H1 (cell line): ENCODE measurements around the gene NDUFB8. TPM values are rescaled to one million over a fixed set of nuclear protein-coding genes. Genes with fewer than 3 reads are reported as not detected.

Source experiments
- CTCF ChIA-PET: fragments of 300-600 bp; sonication (Branson Sonifier 250); formaldehyde crosslinking; loops from one replicate; lab custom pipeline; 2021; ENCODE audit not compliant: partially characterized antibody; lab: Charles Lee
- POLR2A ChIA-PET: fragments of 300-600 bp; sonication (Branson Sonifier 250); formaldehyde crosslinking; loops from one replicate; lab custom pipeline; 2021; ENCODE audit warnings: inconsistent platforms; ENCODE audit not compliant: partially characterized antibody; lab: Charles Lee
- DNase-seq, 2 experiments: peaks; one replicate each; pipeline versions ENCODE4 v3.0.0 to v3.0.0-alpha.2; 2010 to 2022; ENCODE audit warnings: low spot score in 2 of 2, low read depth in 1 of 2, mixed read lengths in 1 of 2
- FAIRE-seq: peaks from 2 replicates; lab custom pipeline; 2011; peaks lifted over from hg19 to GRCh38; lab: Jason Lieb, UNC
- H2AFZ ChIP-seq: 2 replicates; pipeline ENCODE4 v1.8.1; 2012; ENCODE audit warnings: low read length, inconsistent platforms
- H2AK5ac ChIP-seq: 2 replicates; pipeline ENCODE4 v1.6.1; 2013; ENCODE audit warnings: low read depth, low read length
- H2BK120ac ChIP-seq: replicated peaks from 2 replicates; pipeline ENCODE3; 2013; ENCODE audit warnings: low read depth, low read length, inconsistent platforms
- H2BK12ac ChIP-seq: 2 replicates; pipeline ENCODE4 v1.6.1; 2013; ENCODE audit warnings: low read depth, low read length
- H2BK15ac ChIP-seq: 2 replicates; pipeline ENCODE4 v1.6.1; 2013; ENCODE audit warnings: low read length
- H2BK20ac ChIP-seq: 2 replicates; pipeline ENCODE4 v1.6.1; 2013; ENCODE audit warnings: low read length
- H2BK5ac ChIP-seq: 2 replicates; pipeline ENCODE4 v1.6.1; 2013; ENCODE audit warnings: low read depth, low read length
- H3K14ac ChIP-seq: 2 replicates; pipeline ENCODE4 v1.6.1; 2013; ENCODE audit warnings: inconsistent platforms; ENCODE audit not compliant: insufficient read length
- H3K18ac ChIP-seq: 2 replicates; pipeline ENCODE4 v1.6.1; 2013; ENCODE audit warnings: low read length; ENCODE audit errors: extremely low read depth
- H3K23ac ChIP-seq: 2 replicates; pipeline ENCODE4 v1.6.1; 2013; ENCODE audit warnings: inconsistent platforms; ENCODE audit not compliant: insufficient read length
- H3K23me2 ChIP-seq: 2 replicates; pipeline ENCODE4 v1.6.1; 2013; ENCODE audit warnings: low read depth, low read length
- H3K27ac ChIP-seq: 2 replicates; pipeline ENCODE4 v1.6.1; 2011; ENCODE audit warnings: low read depth, low read length, inconsistent platforms
- H3K27me3 ChIP-seq, 4 experiments: replicated peaks in 1 of 4; 1 replicate in 1 of 4; 2 replicates in 3 of 4; pipeline versions ENCODE4 v1.6.1 to v1.8.1; 2011 to 2013; ENCODE audit warnings: low read length in 3 of 4, mild to moderate bottlenecking in 3 of 4, inconsistent platforms in 2 of 4, mixed read lengths in 2 of 4, moderate library complexity in 1 of 4; ENCODE audit not compliant: control insufficient read depth in 3 of 4, insufficient read depth in 3 of 4; ENCODE audit errors: extremely low read depth in 1 of 4
- H3K36me3 ChIP-seq, 4 experiments: 2 replicates each; pipeline versions ENCODE4 v1.6.1 to v1.8.1; 2011 to 2013; ENCODE audit warnings: mild to moderate bottlenecking in 4 of 4, low read length in 3 of 4, moderate library complexity in 2 of 4, control low read depth in 1 of 4, inconsistent platforms in 1 of 4; ENCODE audit not compliant: insufficient read depth in 4 of 4, control insufficient read depth in 2 of 4
- H3K4ac ChIP-seq: replicated peaks from 2 replicates; pipeline ENCODE3; 2013; ENCODE audit warnings: low read length, low read depth, mixed read lengths, inconsistent platforms; ENCODE audit not compliant: insufficient read length
- H3K4me1 ChIP-seq, 4 experiments: replicated peaks in 1 of 4; 1 replicate in 1 of 4; 2 replicates in 3 of 4; pipeline versions ENCODE4 v1.6.1 to v1.8.1; 2011 to 2013; ENCODE audit warnings: low read length in 3 of 4, inconsistent platforms in 2 of 4, mixed read lengths in 1 of 4; ENCODE audit not compliant: insufficient read depth in 4 of 4, control insufficient read depth in 3 of 4
- H3K4me2 ChIP-seq, 2 experiments: 2 replicates each; pipeline versions ENCODE4 v1.6.1 to v1.8.1; 2011 to 2013; ENCODE audit warnings: low read depth in 2 of 2, low read length in 2 of 2, control low read depth in 1 of 2, inconsistent platforms in 1 of 2, mild to moderate bottlenecking in 1 of 2; ENCODE audit not compliant: insufficient read depth in 1 of 2
- H3K4me3 ChIP-seq, 4 experiments: fragments of 200-600, 300-600 bp in 1 of 4; sonication (generic), shearing (Covaris generic), sonication (Bioruptor Twin) in 1 of 4; 2 replicates each; pipeline versions ENCODE4 v1.5.1 to v1.8.1; 2011 to 2016; ENCODE audit warnings: low read length in 4 of 4, low read depth in 3 of 4, control low read depth in 2 of 4, inconsistent platforms in 2 of 4, mild to moderate bottlenecking in 2 of 4, mixed read lengths in 1 of 4, moderate library complexity in 1 of 4; ENCODE audit not compliant: insufficient read depth in 2 of 4; ENCODE audit errors: extremely low read depth in 1 of 4
- H3K56ac ChIP-seq: replicated peaks from 2 replicates; pipeline ENCODE3; 2013; ENCODE audit warnings: low read depth, mild to moderate bottlenecking, mixed read lengths, low read length, inconsistent platforms; ENCODE audit not compliant: insufficient read length
- H3K79me1 ChIP-seq: 2 replicates; pipeline ENCODE4 v1.6.1; 2013; ENCODE audit warnings: low read depth, low read length, control low read depth
- H3K79me2 ChIP-seq, 2 experiments: 2 replicates each; pipeline versions ENCODE4 v1.6.1 to v1.8.1; 2012 to 2013; ENCODE audit warnings: low read length in 2 of 2, mild to moderate bottlenecking in 2 of 2, inconsistent platforms in 1 of 2; ENCODE audit not compliant: insufficient read depth in 2 of 2, control insufficient read depth in 1 of 2
- H3K9ac ChIP-seq, 4 experiments: replicated peaks in 1 of 4; 1 replicate in 1 of 4; 2 replicates in 3 of 4; pipeline versions ENCODE4 v1.6.1 to v1.8.1; 2011 to 2013; ENCODE audit warnings: low read depth in 3 of 4, low read length in 3 of 4, control low read depth in 2 of 4, mild to moderate bottlenecking in 2 of 4, moderate library complexity in 2 of 4, inconsistent platforms in 1 of 4; ENCODE audit errors: extremely low read depth in 1 of 4
- H3K9me3 ChIP-seq, 2 experiments: 2 replicates each; pipeline versions ENCODE4 v1.6.1 to v1.8.1; 2012 to 2013; ENCODE audit warnings: mild to moderate bottlenecking in 2 of 2, moderate library complexity in 2 of 2, control low read depth in 1 of 2, inconsistent platforms in 1 of 2, low read depth in 1 of 2, low read length in 1 of 2, mixed read lengths in 1 of 2; ENCODE audit not compliant: insufficient read depth in 2 of 2
- H4K20me1 ChIP-seq, 2 experiments: replicated peaks in 1 of 2; 2 replicates each; pipeline versions ENCODE3 to v1.8.1; 2011 to 2013; ENCODE audit warnings: inconsistent platforms in 2 of 2, low read length in 2 of 2, mild to moderate bottlenecking in 1 of 2; ENCODE audit not compliant: insufficient read depth in 2 of 2, control insufficient read depth in 1 of 2
- H4K5ac ChIP-seq: 2 replicates; pipeline ENCODE4 v1.6.1; 2013; ENCODE audit warnings: low read length, low read depth, mixed read lengths, inconsistent platforms; ENCODE audit not compliant: insufficient read length
- H4K8ac ChIP-seq: 2 replicates; pipeline ENCODE4 v1.8.0; 2013; ENCODE audit warnings: mild to moderate bottlenecking, moderate library complexity, low read length, inconsistent platforms; ENCODE audit not compliant: insufficient read depth; ENCODE audit errors: extremely low read depth
- H4K91ac ChIP-seq: replicated peaks from 2 replicates; pipeline ENCODE3; 2013; ENCODE audit warnings: low read length, mixed read lengths, inconsistent platforms; ENCODE audit not compliant: insufficient read length
- WGBS, 2 experiments: shearing (Covaris generic) in 1 of 2; methylation state at CpG; one replicate each; pipeline versions ENCODE4 v1.1.6 to v1.1.7; 2013 to 2015; ENCODE audit warnings: low lambda C conversion rate in 2 of 2, mixed read lengths in 2 of 2, inconsistent platforms in 1 of 2, low coverage in 1 of 2, missing lambda C conversion rate in 1 of 2; ENCODE audit not compliant: insufficient replicate concordance in 2 of 2, insufficient coverage in 1 of 2, insufficient read length in 1 of 2; ENCODE audit errors: extremely low coverage in 1 of 2, missing lambda C conversion rate in 1 of 2; 5-methylcytosine and 5-hydroxymethylcytosine counted together
- polyA plus RNA-seq, 7 experiments: library from polyadenylated mRNA; depleted of rRNA in 3 of 7; stranded (reverse) in 5 of 7; unstranded in 2 of 7; fragments of >200 nt in 5 of 7; fragments of 200-250 nt in 2 of 7; gene quantifications; 1 replicate in 5 of 7; 2 replicates in 1 of 7; 4 replicates in 1 of 7; pipeline versions ENCODE4 v1.2.1 to v1.2.3, GENCODE V29; 2011 to 2013; ENCODE audit warnings: missing spikeins in 2 of 7, mixed read lengths in 2 of 7
- total RNA-seq: library from RNA; stranded (reverse); fragmentation: NEBNext Ultra II Directional; extraction: Animal tissue kit (Norgen Biotek cat#: 25700); gene quantifications from 2 replicates; pipeline ENCODE4 v1.2.1, GENCODE V29; 2021

Gene NDUFB8
- total and polyA plus RNA-seq, 2 of the 8 experiments (the other 6 are each of a cell fraction or from before 2014, with no cell fraction given): 175 to 455 TPM

GRCh38 chr10:100551738-100552137 lies 22.1 kb upstream of the NDUFB8 start:
- CTCF ChIA-PET: interaction anchor here (0.9 to 7.2 kb wide), 7 partner anchors 10 to 337 kb away, joined by 3 to 57 read pairs (median 7); no protein-coding TSS in a partner anchor
- peaks cover 3% of the 10 kb centered on the region; the same call in 1 of the 2 replicates for H3K79me1 ChIP-seq
- H2BK120ac ChIP-seq: no peak overlapping the region
- no peak overlapping the region for H4K8ac ChIP-seq
- no peak overlapping the region for H3K23ac ChIP-seq
- no peak overlapping the region for H2BK12ac ChIP-seq
- H3K79me2 ChIP-seq: no peaks in the 10 kb centered on the region
- DNase-seq (no peak), FAIRE-seq (no peak)
- H3K9me3 ChIP-seq: no peaks in the 10 kb centered on the region
- H3K56ac ChIP-seq: no peak overlapping the region
- no peak overlapping the region for H2BK20ac ChIP-seq
- WGBS, 2 experiments: 93% methylated on average over 5 of the region's 5 CpGs; no CpG with 5 or more reads in 1 of the 2 experiments
- H3K23me2 ChIP-seq: no peaks in the 10 kb centered on the region
- H3K4me1 ChIP-seq: no peaks in the 10 kb centered on the region
- no peak overlapping the region for H2BK15ac ChIP-seq
- POLR2A ChIA-PET: interaction anchor here (1.0 to 6.2 kb wide), 5 partner anchors 8 to 18 kb away, joined by 4 to 41 read pairs (median 21); no protein-coding TSS in a partner anchor
- H3K14ac ChIP-seq: no peak overlapping the region
- no peak overlapping the region for H4K91ac ChIP-seq
- H3K4ac ChIP-seq: no peak overlapping the region
- no peak overlapping the region for H3K9ac ChIP-seq
- no peak overlapping the region for H4K5ac ChIP-seq
- no peak overlapping the region for H3K4me3 ChIP-seq
- H2AFZ ChIP-seq: no peak overlapping the region
- peaks cover 17 to 42% (median 37%) of the 10 kb centered on the region in 4 experiments; a peak in 7 of 8 replicates for H3K36me3 ChIP-seq
- no peak overlapping the region for H2BK5ac ChIP-seq
- no peaks in the 10 kb centered on the region for H3K27me3 ChIP-seq
- no peak overlapping the region for H3K18ac ChIP-seq
- H2AK5ac ChIP-seq: no peak overlapping the region
- H4K20me1 ChIP-seq: peaks cover 0 to 4% of the 10 kb centered on the region in 2 experiments
- H3K27ac ChIP-seq: no peak overlapping the region
- H3K4me2 ChIP-seq: no peak overlapping the region
